Measurements from ENCODE around the gene DIAPH3. TPM values are rescaled to one million over a fixed set of nuclear protein-coding genes. Genes with fewer than 3 reads are reported as not detected.

Gene DIAPH3
- total and polyA plus RNA-seq, 2 of the 4 experiments (the other 2 are of a cell fraction), result 8.9 to 9.3 TPM

- no peaks in the 10 kb centered on the region for H3K79me1 ChIP-seq (ENCODE audit: low read depth in 1 of 2, low read length in 2 of 2)
- no peaks in the 10 kb centered on the region for H4K20me1 ChIP-seq (ENCODE audit: insufficient read depth, low read length)
- H3K9ac ChIP-seq (ENCODE audit: low read depth, low read length), result no peak overlapping the region
- BruUV-seq (replicated peaks), result no TSS peak
- no peak overlapping the region for H3K4me2 ChIP-seq (ENCODE audit: low read depth, low read length)
- H3K4ac ChIP-seq (ENCODE audit: low read depth, low read length), result no peak overlapping the region
- WGBS, 2 experiments (ENCODE audit: extremely low coverage in 2 of 2, insufficient read length in 1 of 2), result no CpG with 5 or more reads among the region's 2 CpGs
- H2AK5ac ChIP-seq (ENCODE audit: low read depth, low read length), result no peak overlapping the region
- H4K91ac ChIP-seq (ENCODE audit: insufficient read depth, low read depth, low read length), result no peak overlapping the region
- ATAC-seq (ENCODE audit: low read depth) (no peak), DNase-seq (no peak)
- TF ChIP-seq SMC3 (IDR thresholded peaks at IDR 0.05; ENCODE audit: low read depth, low read length) (no peak), USF2 (IDR thresholded peaks at IDR 0.05; ENCODE audit: low read depth, low read length) (no peak), MAFK (IDR thresholded peaks at IDR 0.05; ENCODE audit: low read depth, low read length) (no peak), CTCF (conservative IDR thresholded peaks at IDR 0.05; ENCODE audit: low read depth, low read length) (no peak), MXI1 (IDR thresholded peaks at IDR 0.05; ENCODE audit: borderline replicate concordance, low read depth, low read length) (no peak), RAD21 (IDR thresholded peaks at IDR 0.05; ENCODE audit: low read length) (no peak), CEBPB (IDR thresholded peaks at IDR 0.05; ENCODE audit: low read depth, low read length) (no peak), CHD1 (IDR thresholded peaks at IDR 0.05; ENCODE audit: low read depth, low read length) (no peak), POLR2A (IDR thresholded peaks at IDR 0.05; ENCODE audit: low read depth, low read length) (no peak), FOS (IDR thresholded peaks at IDR 0.05; ENCODE audit: low read depth, low read length) (no peak)
- no peak overlapping the region for H2BK120ac ChIP-seq (ENCODE audit: low read depth, low read length)
- H3K27ac ChIP-seq (ENCODE audit: insufficient read depth, low read length), result no peak overlapping the region
- H2BK15ac ChIP-seq (ENCODE audit: low read depth, low read length), result no peak overlapping the region
- intact Hi-C loops (cut with micrococcal nuclease), result no loop called here
- H3K23ac ChIP-seq (ENCODE audit: low read depth, low read length), result no peak overlapping the region
- H3K4me3 ChIP-seq (ENCODE audit: insufficient read depth, low read depth, low read length), result no peak overlapping the region
- H3K27me3 ChIP-seq (ENCODE audit: control insufficient read depth, insufficient read depth, low read length), result no peaks in the 10 kb centered on the region
- H2AK9ac ChIP-seq (replicated peaks; ENCODE audit: low read depth, low read length, poor library complexity), result no peak overlapping the region
- in situ Hi-C loops (cut with MboI; ENCODE audit: low sequenced_read_pairs), result no loop called here
- dilution Hi-C loops (cut with HindIII; ENCODE audit: low sequenced_read_pairs, unreplicated experiment), result no loop called here
- H3K4me1 ChIP-seq (ENCODE audit: control insufficient read depth, insufficient read depth, low read length), result no peaks in the 10 kb centered on the region
- H2BK5ac ChIP-seq (ENCODE audit: low read depth, low read length, poor library complexity, severe bottlenecking), result no peak overlapping the region
- no peak overlapping the region for H4K5ac ChIP-seq (ENCODE audit: low read depth, low read length)
- no peak overlapping the region for H3K14ac ChIP-seq (replicated peaks; ENCODE audit: low read depth, low read length)
- no peak overlapping the region for H3K18ac ChIP-seq (ENCODE audit: low read depth, low read length)
- H3K9me1 ChIP-seq (ENCODE audit: insufficient read depth, low read length), result no peaks in the 10 kb centered on the region
- no peaks in the 10 kb centered on the region for H3K36me3 ChIP-seq (ENCODE audit: control insufficient read depth, insufficient read depth, low read length)
- H3K9me3 ChIP-seq (ENCODE audit: control insufficient read depth, insufficient read depth, low read length), result no peaks in the 10 kb centered on the region
- ChIA-PET POLR2A (ENCODE audit: unreplicated experiment) (no interaction called here), CTCF (no interaction called here)
- no peak overlapping the region for H3K56ac ChIP-seq (ENCODE audit: extremely low read depth, insufficient read depth, low read length)
- no peak overlapping the region for H2AFZ ChIP-seq (replicated peaks; ENCODE audit: low read length, poor library complexity)
- H4K8ac ChIP-seq (ENCODE audit: low read depth in 2 of 2, low read length in 2 of 2), result no peak overlapping the region
- H2BK20ac ChIP-seq (ENCODE audit: low read depth, low read length), result no peak overlapping the region
Observed at GRCh38 chr13:59963827-59964226, 199.9 kb downstream of the DIAPH3 start.
